Stomach smooth muscle (tissue), 2 donors: Measurements from ENCODE around the gene CAPN12.

Source experiments
- H3K27ac ChIP-seq: one replicate; pipeline ENCODE4 v1.7.0; 2013; ENCODE audit warnings: mild to moderate bottlenecking, low read length, inconsistent platforms
- H3K27me3 ChIP-seq, 2 donors: one replicate each; pipeline ENCODE4 v1.7.0; 2013; ENCODE audit warnings: low read length in 2 of 2; ENCODE audit not compliant: insufficient read depth in 2 of 2, control insufficient read depth in 1 of 2
- H3K36me3 ChIP-seq, 2 donors: one replicate each; pipeline ENCODE4 v1.7.0; 2013; ENCODE audit warnings: low read length in 2 of 2; ENCODE audit not compliant: control insufficient read depth in 2 of 2, insufficient read depth in 2 of 2
- H3K4me1 ChIP-seq: one replicate; pipeline ENCODE4 v1.7.0; 2013; ENCODE audit warnings: low read length; ENCODE audit not compliant: control insufficient read depth, insufficient read depth
- H3K4me3 ChIP-seq, 2 donors: one replicate each; pipeline ENCODE4 v1.7.0; 2013; ENCODE audit warnings: low read length in 2 of 2
- H3K9ac ChIP-seq, 2 donors: one replicate each; pipeline ENCODE4 v1.7.0; 2013; ENCODE audit warnings: low read length in 2 of 2, mild to moderate bottlenecking in 1 of 2
- H3K9me3 ChIP-seq, 2 donors: one replicate each; pipeline ENCODE4 v1.7.0; 2013; ENCODE audit warnings: low read length in 2 of 2; ENCODE audit not compliant: control insufficient read depth in 2 of 2
- donor health status: healthy.
- donor health status: Pancreatic carcinoma.

The CAPN12 gene

DNA sequence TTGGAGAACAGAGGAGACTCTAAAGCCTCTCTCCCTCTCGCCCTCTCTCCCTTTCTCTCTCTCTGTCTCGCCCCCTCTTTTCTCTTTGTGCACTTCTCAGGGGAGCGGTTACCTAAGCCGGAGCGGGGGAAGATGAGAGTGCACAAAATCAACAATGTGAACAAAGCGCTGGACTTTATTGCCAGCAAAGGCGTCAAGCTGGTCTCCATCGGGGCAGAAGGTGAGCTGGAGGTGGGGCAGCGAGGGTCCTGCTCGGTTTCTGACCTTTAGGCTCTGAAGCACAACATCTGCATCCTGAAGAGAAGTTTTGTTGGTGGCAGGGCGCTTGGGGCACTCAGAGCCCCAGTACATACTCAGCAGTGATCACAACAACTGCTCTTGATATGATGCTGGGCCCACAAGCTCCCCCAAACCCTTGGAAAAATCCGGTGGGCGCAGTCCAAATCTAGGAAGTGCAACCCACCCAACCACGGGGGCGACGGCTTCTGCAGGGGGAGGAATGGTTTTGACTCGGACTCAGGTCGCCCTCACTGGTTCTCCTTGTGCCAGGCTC, 43.3 kb downstream of the CAPN12 start:
- Histone ChIP-seq H3K27ac (peak overlapping the region; percentile 80), H3K9me3 (no peaks in the 10 kb centered on the region), H3K4me3 (peak overlapping the region in 1 of 2 donors; percentile 29), H3K9ac (peak overlapping the region in 1 of 2 donors; percentile 29), H3K4me1 (peaks cover 72% of the 10 kb centered on the region), H3K27me3 (no peaks in the 10 kb centered on the region), H3K36me3 (peaks cover 17 to 45% of the 10 kb centered on the region in 2 donors)

- Histone ChIP-seq H3K4me1 (peaks cover 73% of the 10 kb centered on the region), H3K4me3 (peak overlapping the region in 1 of 2 donors; percentile 29)
Measured at GRCh38 chr19:38700350-38700901, 43.8 kb downstream of the CAPN12 start.

GRCh38 chr19:38699647-38700349, 44.5 kb downstream of the CAPN12 start:
- Histone ChIP-seq H3K9ac (no peak overlapping the region), H3K4me3 (no peak overlapping the region), H3K36me3 (peaks cover 8 to 37% of the 10 kb centered on the region in 2 donors), H3K4me1 (peaks cover 76% of the 10 kb centered on the region), H3K27me3 (no peaks in the 10 kb centered on the region), H3K27ac (peak overlapping the region; percentile 80), H3K9me3 (no peaks in the 10 kb centered on the region)

More at GRCh38 chr19:38700350-38700901, 43.8 kb downstream of the CAPN12 start:
- no peak overlapping the region for H3K9ac ChIP-seq
- H3K36me3 ChIP-seq = peaks cover 11 to 44% of the 10 kb centered on the region in 2 donors
- peak overlapping the region; percentile 80 for H3K27ac ChIP-seq
- H3K27me3 ChIP-seq = no peaks in the 10 kb centered on the region
- H3K9me3 ChIP-seq = no peaks in the 10 kb centered on the region

GRCh38 chr19:38699027-38699346, 45.3 kb downstream of the CAPN12 start:
- peaks cover 83% of the 10 kb centered on the region for H3K4me1 ChIP-seq
- H3K36me3 ChIP-seq = peaks cover 6 to 30% of the 10 kb centered on the region in 2 donors
- no peaks in the 10 kb centered on the region for H3K9me3 ChIP-seq
- no peak overlapping the region for H3K4me3 ChIP-seq
- H3K27me3 ChIP-seq = no peaks in the 10 kb centered on the region
- no peak overlapping the region for H3K27ac ChIP-seq
- H3K9ac ChIP-seq = no peak overlapping the region

DNA sequence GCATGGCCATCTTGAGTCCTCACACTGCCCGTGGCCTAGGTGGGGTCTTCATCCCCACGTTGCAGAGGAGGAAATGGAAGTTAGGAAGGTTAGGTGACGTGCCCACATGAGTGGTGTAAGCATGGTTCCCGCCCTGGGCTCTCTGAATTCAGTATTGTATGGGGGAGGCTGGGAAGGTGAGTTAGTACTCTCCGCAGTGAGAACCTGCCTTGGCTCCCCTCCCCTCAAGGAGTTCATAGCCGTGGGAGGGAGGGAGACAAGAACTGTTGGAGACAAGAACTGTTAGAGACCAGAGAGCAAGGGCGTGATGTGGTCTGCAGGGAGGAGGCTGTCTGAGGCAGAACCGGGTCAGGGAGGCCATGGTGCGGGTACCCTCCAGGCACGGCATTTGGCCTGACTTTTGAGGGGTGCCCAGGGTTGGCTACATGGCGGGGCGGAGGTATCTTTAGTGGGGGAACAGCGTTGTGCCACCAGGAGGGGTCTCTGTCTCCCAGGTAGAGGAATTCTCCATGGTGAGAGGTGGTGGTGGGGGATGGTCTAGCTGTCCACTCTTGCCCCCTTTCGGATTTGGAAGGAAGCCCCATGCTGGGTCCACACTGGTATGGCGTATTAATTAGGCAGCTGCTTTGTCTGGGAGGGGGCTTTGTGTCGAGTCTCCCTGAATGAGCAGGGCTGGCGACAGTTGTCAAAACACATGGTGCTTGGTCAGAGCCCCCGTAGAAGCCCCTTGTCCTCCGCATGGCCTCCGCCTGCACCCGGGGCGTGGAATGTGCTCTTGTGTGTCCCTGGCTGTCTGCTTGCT, 45.8 kb downstream of the CAPN12 start:
- peaks cover 89% of the 10 kb centered on the region for H3K4me1 ChIP-seq
- H3K36me3 ChIP-seq = peaks cover 6 to 25% of the 10 kb centered on the region in 2 donors
- H3K9me3 ChIP-seq = no peaks in the 10 kb centered on the region
- peak overlapping the region in 1 of 2 donors; percentile 36 for H3K9ac ChIP-seq
- no peaks in the 10 kb centered on the region for H3K27me3 ChIP-seq
- no peak overlapping the region for H3K4me3 ChIP-seq
- peak overlapping the region; percentile 86 for H3K27ac ChIP-seq

DNA sequence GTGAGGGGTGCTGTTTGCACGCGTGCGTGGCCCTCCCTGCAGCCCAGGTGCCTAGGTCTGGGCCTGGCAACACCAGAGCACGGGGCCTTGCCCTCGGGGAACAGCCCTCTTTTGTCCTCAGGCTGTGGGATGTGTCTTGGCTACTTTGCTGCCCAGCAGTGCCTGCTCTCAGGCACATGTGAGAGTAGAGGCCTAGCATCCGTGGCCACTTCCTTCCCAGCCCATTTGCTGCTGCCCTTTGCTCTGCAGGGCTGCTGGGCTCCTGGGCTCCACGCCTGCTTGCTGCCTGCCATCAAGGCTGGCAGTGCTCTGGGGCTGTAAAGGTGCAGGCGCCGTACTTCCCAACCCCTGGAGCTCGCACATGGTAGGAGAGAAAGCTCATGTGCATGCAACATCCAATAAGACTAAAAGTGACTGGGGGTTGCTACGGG, 46.6 kb downstream of the CAPN12 start:
- no peak overlapping the region for H3K9ac ChIP-seq
- H3K4me3 ChIP-seq = no peak overlapping the region
- no peaks in the 10 kb centered on the region for H3K9me3 ChIP-seq
- peaks cover 94% of the 10 kb centered on the region for H3K4me1 ChIP-seq
- no peaks in the 10 kb centered on the region for H3K27me3 ChIP-seq
- H3K36me3 ChIP-seq = peaks cover 2 to 21% of the 10 kb centered on the region in 2 donors
- H3K27ac ChIP-seq = peak overlapping the region; percentile 86

DNA sequence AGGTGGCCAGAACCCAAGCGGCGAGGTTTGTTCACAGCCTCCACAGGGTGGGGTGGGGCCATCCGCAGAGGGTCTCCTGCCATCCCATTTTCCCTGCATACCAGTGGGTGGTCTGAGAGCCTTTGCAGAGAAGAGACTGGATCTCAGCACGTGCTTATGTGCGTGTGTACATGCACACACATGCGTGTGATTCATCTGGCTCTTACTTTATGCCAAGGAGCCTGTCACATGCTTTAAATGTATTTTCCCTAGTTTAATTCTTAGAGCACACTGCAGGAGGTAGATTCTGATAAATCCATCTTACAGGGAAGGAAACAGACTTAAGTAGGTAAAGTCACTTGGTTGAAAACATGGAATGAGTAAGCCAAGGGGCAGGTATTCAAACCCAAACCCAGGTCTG, 47.1 kb downstream of the CAPN12 start:
- H3K4me1 ChIP-seq = peaks cover 94% of the 10 kb centered on the region

GRCh38 chr19:38696729-38697055, 47.6 kb downstream of the CAPN12 start:
- Histone ChIP-seq H3K9ac (no peak overlapping the region), H3K36me3 (peaks cover 0 to 20% of the 10 kb centered on the region in 2 donors), H3K4me1 (peaks cover 94% of the 10 kb centered on the region)

More for the DNA sequence above, 47.1 kb downstream of the CAPN12 start:
- Histone ChIP-seq H3K36me3 (peaks cover 0 to 20% of the 10 kb centered on the region in 2 donors), H3K9me3 (no peaks in the 10 kb centered on the region), H3K4me3 (no peak overlapping the region), H3K27ac (peak overlapping the region; percentile 86), H3K27me3 (no peaks in the 10 kb centered on the region), H3K9ac (no peak overlapping the region)

DNA sequence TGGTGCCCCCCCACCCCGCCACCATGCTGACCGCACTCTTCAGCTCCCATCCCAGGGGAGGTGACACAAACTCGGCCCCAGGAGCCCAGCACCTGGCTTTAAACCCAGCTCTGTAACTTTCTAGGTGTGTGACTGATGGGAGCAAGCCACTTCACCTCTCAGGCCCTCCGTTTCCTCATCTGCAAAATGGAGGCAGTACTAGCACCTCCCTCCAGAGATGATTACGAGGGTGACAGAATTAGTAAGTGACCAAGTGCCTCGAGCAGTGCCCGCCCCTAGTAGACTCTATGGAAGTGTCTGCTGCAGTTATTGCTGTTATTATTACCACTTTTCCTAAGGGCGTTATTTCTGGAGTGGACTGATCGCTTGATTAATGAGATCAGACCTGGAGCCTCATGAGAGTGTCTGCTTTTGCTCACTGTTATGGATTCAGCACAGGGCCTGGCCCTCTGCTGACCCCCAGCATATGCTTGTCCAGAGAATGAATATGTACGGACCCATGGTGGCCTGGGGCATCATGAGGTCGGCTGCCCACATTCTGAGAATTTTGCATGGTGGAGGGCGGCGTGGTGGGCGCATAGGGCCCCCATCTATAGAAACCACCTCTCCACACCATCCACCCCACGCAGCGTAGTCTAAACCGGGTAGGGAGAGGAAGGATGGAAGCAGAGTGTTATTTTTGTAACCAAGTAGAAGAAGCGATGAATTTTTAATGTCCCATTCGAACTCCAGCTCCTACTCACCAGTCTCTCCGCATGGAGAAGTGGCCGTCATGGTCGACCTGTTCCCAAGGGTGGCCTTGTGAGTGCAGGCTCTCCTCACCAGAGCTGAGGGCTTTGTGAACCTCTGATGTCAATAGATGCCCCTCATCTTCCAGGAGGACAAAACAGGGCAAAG, 48.2 kb downstream of the CAPN12 start:
- peaks cover 92% of the 10 kb centered on the region for H3K4me1 ChIP-seq
- peak overlapping the region; percentile 86 for H3K27ac ChIP-seq
- no peaks in the 10 kb centered on the region for H3K9me3 ChIP-seq
- H3K27me3 ChIP-seq = no peaks in the 10 kb centered on the region
- peak overlapping the region in 1 of 2 donors; percentile 8 for H3K4me3 ChIP-seq
- H3K9ac ChIP-seq = peak overlapping the region in 1 of 2 donors; percentile 5
- H3K36me3 ChIP-seq = peaks cover 0 to 14% of the 10 kb centered on the region in 2 donors

More at GRCh38 chr19:38696729-38697055, 47.6 kb downstream of the CAPN12 start:
- Histone ChIP-seq H3K4me3 (no peak overlapping the region), H3K27ac (peak overlapping the region; percentile 86), H3K9me3 (no peaks in the 10 kb centered on the region), H3K27me3 (no peaks in the 10 kb centered on the region)

- Histone ChIP-seq H3K27me3 (no peaks in the 10 kb centered on the region), H3K9ac (peak overlapping the region in 1 of 2 donors; percentile 51), H3K4me3 (peak overlapping the region in 1 of 2 donors; percentile 49), H3K9me3 (no peaks in the 10 kb centered on the region), H3K27ac (peak overlapping the region; percentile 86), H3K4me1 (peaks cover 88% of the 10 kb centered on the region), H3K36me3 (peaks cover 0 to 12% of the 10 kb centered on the region in 2 donors)
Measured at GRCh38 chr19:38695317-38695683, 49.0 kb downstream of the CAPN12 start.
